Keratinocyte (primary cell): ENCODE data around the gene ZNF423. TPM values are rescaled to one million over a fixed set of nuclear protein-coding genes. Genes with fewer than 3 reads are reported as not detected.

Source experiments
- DNase-seq: peaks from one replicate; pipeline ENCODE4 v3.0.0-alpha.2; 2011; ENCODE audit warnings: low read depth, missing footprints, low spot score
- FAIRE-seq: peaks from 2 replicates; lab custom pipeline; 2011; peaks lifted over from hg19 to GRCh38; lab: Jason Lieb, UNC
- H2AFZ ChIP-seq: 2 replicates; pipeline ENCODE4 v1.6.0; 2012; ENCODE audit warnings: low read length, control low read depth, inconsistent platforms; ENCODE audit not compliant: control insufficient read depth
- H3K27ac ChIP-seq: 2 replicates; pipeline ENCODE4 v1.5.1; 2011; ENCODE audit warnings: low read length; ENCODE audit not compliant: control insufficient read depth, insufficient read depth
- H3K27me3 ChIP-seq: 3 replicates; pipeline ENCODE4 v1.6.0; 2011; ENCODE audit warnings: low read length; ENCODE audit not compliant: control insufficient read depth, insufficient read depth; ENCODE audit errors: extremely low read depth
- H3K36me3 ChIP-seq, 2 experiments: 2 replicates in 1 of 2; 3 replicates in 1 of 2; pipeline ENCODE4 v1.5.1; 2011; ENCODE audit warnings: low read length in 2 of 2, mild to moderate bottlenecking in 1 of 2; ENCODE audit not compliant: control insufficient read depth in 2 of 2, insufficient read depth in 2 of 2; ENCODE audit errors: extremely low read depth in 1 of 2
- H3K4me1 ChIP-seq: 3 replicates; pipeline ENCODE4 v1.5.1; 2011; ENCODE audit warnings: low read length; ENCODE audit not compliant: control insufficient read depth, insufficient read depth; ENCODE audit errors: extremely low read depth
- H3K4me2 ChIP-seq: 3 replicates; pipeline ENCODE4 v1.6.0; 2011; ENCODE audit warnings: low read depth, low read length; ENCODE audit not compliant: control insufficient read depth, insufficient read depth; ENCODE audit errors: extremely low read depth
- H3K4me3 ChIP-seq, 3 experiments: fragments of 200-600 bp in 1 of 3; sonication (generic) in 1 of 3; 2 replicates in 2 of 3; 3 replicates in 1 of 3; pipeline ENCODE4 v1.5.1; 2011 to 2016; ENCODE audit warnings: low read length in 3 of 3, mild to moderate bottlenecking in 3 of 3, control low read depth in 2 of 3, inconsistent platforms in 1 of 3, low read depth in 1 of 3, mixed read lengths in 1 of 3, mixed run types in 1 of 3, moderate library complexity in 1 of 3; ENCODE audit not compliant: control insufficient read depth in 2 of 3, insufficient read depth in 2 of 3; ENCODE audit errors: extremely low read depth in 1 of 3
- H3K79me2 ChIP-seq: 2 replicates; pipeline ENCODE4 v1.6.0; 2012; ENCODE audit warnings: low read length; ENCODE audit not compliant: control insufficient read depth, insufficient read depth
- H3K9ac ChIP-seq: 3 replicates; pipeline ENCODE4 v1.6.0; 2011; ENCODE audit warnings: low read length; ENCODE audit not compliant: control insufficient read depth, insufficient read depth; ENCODE audit errors: extremely low read depth
- H3K9me1 ChIP-seq: 3 replicates; pipeline ENCODE4 v1.6.0; 2011; ENCODE audit warnings: low read length; ENCODE audit not compliant: control insufficient read depth, insufficient read depth; ENCODE audit errors: extremely low read depth
- H3K9me3 ChIP-seq: 2 replicates; pipeline ENCODE4 v1.5.1; 2012; ENCODE audit warnings: low read depth, low read length; ENCODE audit not compliant: control insufficient read depth
- H4K20me1 ChIP-seq: 3 replicates; pipeline ENCODE4 v1.6.0; 2011; ENCODE audit warnings: low read length; ENCODE audit not compliant: control insufficient read depth, insufficient read depth; ENCODE audit errors: extremely low read depth
- EZH2 ChIP-seq: IDR thresholded peaks from one replicate; pipeline ENCODE4 v1.6.1; 2012; ENCODE audit warnings: inconsistent platforms, mild to moderate bottlenecking, low read length, moderate library complexity
- dilution Hi-C: fragments of 300-500 bp; cut with MboI; formaldehyde crosslinking; loops from one replicate; pipeline ENCODE4 v1.7.0; 2020; ENCODE audit warnings: low sequenced_read_pairs; ENCODE audit not compliant: extremely low pct_ligation_motif_present
- polyA plus RNA-seq, 5 experiments: library from polyadenylated mRNA; depleted of rRNA in 3 of 5; stranded (reverse) in 3 of 5; stranded (forward) in 1 of 5; unstranded in 1 of 5; fragments of >200 nt; gene quantifications; 1 replicate in 1 of 5; 2 replicates in 3 of 5; 3 replicates in 1 of 5; pipeline versions ENCODE4 v1.2.1 to v1.2.3, GENCODE V29; 2011 to 2012; ENCODE audit warnings: missing spikeins in 2 of 5, low read depth in 1 of 5, low replicate concordance in 1 of 5
- TF ChIP-seq, protein P1 (sequence below), 3 experiments: IDR thresholded peaks in 1 of 3; conservative IDR thresholded peaks in 1 of 3; optimal IDR thresholded peaks in 1 of 3; 2 replicates in 2 of 3; 3 replicates in 1 of 3; pipeline versions ENCODE3 to v1.5.1; 2011; ENCODE audit warnings: low read length in 3 of 3, mild to moderate bottlenecking in 3 of 3, moderate library complexity in 2 of 3, control low read depth in 1 of 3, inconsistent platforms in 1 of 3; ENCODE audit not compliant: insufficient read depth in 2 of 3; ENCODE audit errors: extremely low read depth in 1 of 3

The ZNF423 gene
- polyA plus RNA-seq, 1 donor (not counting 4 experiments of a cell fraction or from before 2014, with no cell fraction given): 0.05 TPM

DNA sequence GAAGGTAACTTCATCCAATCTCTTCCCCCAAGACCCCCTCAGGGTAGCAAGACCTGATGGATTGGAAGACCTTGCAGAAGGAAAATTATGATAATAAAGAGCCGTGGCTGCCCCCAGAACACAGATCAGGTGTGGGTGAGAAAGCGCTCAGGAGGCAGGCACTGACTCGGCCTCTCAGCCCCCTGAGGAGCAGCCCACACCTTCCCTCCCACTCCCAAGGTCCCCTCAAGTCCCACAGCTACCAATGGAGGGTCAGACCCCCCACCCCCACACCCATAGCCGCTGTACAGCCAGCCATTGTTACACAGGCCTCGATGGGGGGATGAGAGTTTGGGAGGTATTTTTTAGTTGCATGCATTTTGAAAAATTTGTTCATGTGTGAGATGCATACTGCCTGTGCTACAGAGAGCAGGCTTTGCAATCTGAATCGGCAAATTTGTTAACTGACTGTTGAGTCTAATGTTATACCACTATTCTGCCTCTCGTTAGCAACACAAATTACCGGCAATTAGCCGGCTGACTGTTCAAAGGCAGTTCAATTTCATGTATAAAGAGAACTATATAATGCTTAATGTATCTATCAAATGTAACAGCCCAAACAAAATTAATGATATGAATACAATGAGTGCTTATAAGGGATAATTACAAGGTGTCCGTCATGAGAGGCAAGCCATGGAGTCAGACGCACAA lies 270.6 kb downstream of the ZNF423 start:
- no peaks in the 10 kb centered on the region for H3K9me3 ChIP-seq
- no peaks in the 10 kb centered on the region for H4K20me1 ChIP-seq
- H3K36me3 ChIP-seq: no peaks in the 10 kb centered on the region
- DNase-seq (no peak), FAIRE-seq (no peak)
- H3K79me2 ChIP-seq: no peaks in the 10 kb centered on the region
- no peaks in the 10 kb centered on the region for H3K27me3 ChIP-seq
- no peak overlapping the region for H2AFZ ChIP-seq
- no peak overlapping the region for H3K27ac ChIP-seq
- TF ChIP-seq EZH2: no peak
- TF ChIP-seq, protein P1, sequence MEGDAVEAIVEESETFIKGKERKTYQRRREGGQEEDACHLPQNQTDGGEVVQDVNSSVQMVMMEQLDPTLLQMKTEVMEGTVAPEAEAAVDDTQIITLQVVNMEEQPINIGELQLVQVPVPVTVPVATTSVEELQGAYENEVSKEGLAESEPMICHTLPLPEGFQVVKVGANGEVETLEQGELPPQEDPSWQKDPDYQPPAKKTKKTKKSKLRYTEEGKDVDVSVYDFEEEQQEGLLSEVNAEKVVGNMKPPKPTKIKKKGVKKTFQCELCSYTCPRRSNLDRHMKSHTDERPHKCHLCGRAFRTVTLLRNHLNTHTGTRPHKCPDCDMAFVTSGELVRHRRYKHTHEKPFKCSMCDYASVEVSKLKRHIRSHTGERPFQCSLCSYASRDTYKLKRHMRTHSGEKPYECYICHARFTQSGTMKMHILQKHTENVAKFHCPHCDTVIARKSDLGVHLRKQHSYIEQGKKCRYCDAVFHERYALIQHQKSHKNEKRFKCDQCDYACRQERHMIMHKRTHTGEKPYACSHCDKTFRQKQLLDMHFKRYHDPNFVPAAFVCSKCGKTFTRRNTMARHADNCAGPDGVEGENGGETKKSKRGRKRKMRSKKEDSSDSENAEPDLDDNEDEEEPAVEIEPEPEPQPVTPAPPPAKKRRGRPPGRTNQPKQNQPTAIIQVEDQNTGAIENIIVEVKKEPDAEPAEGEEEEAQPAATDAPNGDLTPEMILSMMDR (optimal IDR thresholded peaks at IDR 0.05 in 1 of 3, IDR thresholded peaks at IDR 0.05 in 1 of 3, conservative IDR thresholded peaks at IDR 0.05 in 1 of 3; ENCODE audit: extremely low read depth in 1 of 3, insufficient read depth in 2 of 3, low read length in 3 of 3): no peak
- no peak overlapping the region for H3K4me2 ChIP-seq
- dilution Hi-C loops: no loop called here
- H3K4me3 ChIP-seq: no peak overlapping the region
- no peaks in the 10 kb centered on the region for H3K4me1 ChIP-seq
- H3K9ac ChIP-seq: no peak overlapping the region
- no peaks in the 10 kb centered on the region for H3K9me1 ChIP-seq

DNA sequence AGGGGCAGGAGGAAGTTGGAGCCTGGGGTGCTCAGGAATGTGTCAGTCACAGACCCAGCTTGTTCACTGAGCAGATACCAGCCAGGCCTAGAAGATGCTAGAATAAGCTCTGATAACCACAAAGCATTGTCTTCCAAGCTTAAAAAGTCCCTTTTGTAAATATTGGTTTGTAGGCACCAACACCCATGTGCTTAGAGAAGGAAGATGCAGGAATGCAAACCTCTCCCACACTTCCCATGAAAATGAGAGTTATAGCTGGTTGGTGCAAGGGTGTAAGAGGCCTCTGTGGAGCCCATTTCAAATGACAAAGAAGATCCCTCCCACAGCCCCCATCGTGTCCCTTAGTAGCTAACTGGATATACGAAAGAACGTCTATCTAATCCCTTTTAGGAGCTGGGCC lies 272.0 kb downstream of the ZNF423 start:
- Histone ChIP-seq H2AFZ (no peak overlapping the region), H3K27ac (no peak overlapping the region), H3K4me3 (no peak overlapping the region), H3K79me2 (no peaks in the 10 kb centered on the region), H3K4me2 (no peak overlapping the region), H3K27me3 (no peaks in the 10 kb centered on the region), H4K20me1 (no peaks in the 10 kb centered on the region), H3K4me1 (no peaks in the 10 kb centered on the region), H3K36me3 (no peaks in the 10 kb centered on the region), H3K9me3 (no peaks in the 10 kb centered on the region), H3K9me1 (no peaks in the 10 kb centered on the region), H3K9ac (no peak overlapping the region)
- dilution Hi-C loops: no loop called here
- FAIRE-seq: no peak
- DNase-seq: no peak
- no peak for TF ChIP-seq EZH2
- TF ChIP-seq, protein P1 (optimal IDR thresholded peaks at IDR 0.05 in 1 of 3, IDR thresholded peaks at IDR 0.05 in 1 of 3, conservative IDR thresholded peaks at IDR 0.05 in 1 of 3; ENCODE audit: extremely low read depth in 1 of 3, insufficient read depth in 2 of 3, low read length in 3 of 3): no peak
